CD4-positive, alpha-beta T cell (primary cell): Measurements from ENCODE around the gene XPO1. TPM values are rescaled to one million over a fixed set of nuclear protein-coding genes. Genes with fewer than 3 reads are reported as not detected.

Experiments
- ATAC-seq: fragments of 200-7000 bp; cut with Tn5 transposase; one replicate; pipeline ENCODE4 v1.10.0; 2022; ENCODE audit warnings: mild to moderate bottlenecking; ENCODE audit not compliant: poor library complexity
- CTCF ChIA-PET: fragments of 350-600 bp; sonication (Branson Sonifier 250); formaldehyde crosslinking; loops from one replicate; lab custom pipeline; 2021; ENCODE audit warnings: antibody characterized with exemption, inconsistent platforms; lab: Charles Lee
- POLR2A ChIA-PET: fragments of 350-600 bp; sonication (Branson Sonifier 250); formaldehyde crosslinking; loops from one replicate; lab custom pipeline; 2021; ENCODE audit warnings: antibody characterized with exemption, inconsistent platforms; lab: Charles Lee
- DNase-seq, 14 experiments: peaks; one replicate each; pipeline ENCODE4 v3.0.0-alpha.2; 2013 to 2020; ENCODE audit warnings: mixed read lengths in 2 of 14
- H3K27ac ChIP-seq, 2 donors: one replicate each; pipeline versions ENCODE4 v1.5.1 to v1.7.0; 2013; ENCODE audit warnings: low read length in 2 of 2, low read depth in 1 of 2, mild to moderate bottlenecking in 1 of 2
- H3K27me3 ChIP-seq, 2 experiments: 1 replicate in 1 of 2; 2 replicates in 1 of 2; pipeline versions ENCODE4 v1.6.1 to v1.7.0; 2013; ENCODE audit warnings: low read length in 2 of 2, control low read depth in 1 of 2, mild to moderate bottlenecking in 1 of 2, moderate library complexity in 1 of 2; ENCODE audit not compliant: insufficient read depth in 2 of 2, control insufficient read depth in 1 of 2
- H3K36me3 ChIP-seq: one replicate; pipeline ENCODE4 v1.6.1; 2013; ENCODE audit warnings: low read length, control low read depth; ENCODE audit not compliant: insufficient read depth
- H3K4me1 ChIP-seq: one replicate; pipeline ENCODE4 v1.6.1; 2013; ENCODE audit warnings: low read length, control low read depth; ENCODE audit not compliant: insufficient read depth
- H3K4me3 ChIP-seq: one replicate; pipeline ENCODE4 v1.5.1; 2013; ENCODE audit warnings: mild to moderate bottlenecking, low read length, moderate library complexity
- H3K9me3 ChIP-seq, 2 experiments: 1 replicate in 1 of 2; 2 replicates in 1 of 2; pipeline versions ENCODE4 v1.6.1 to v1.7.0; 2013; ENCODE audit warnings: low read length in 2 of 2, mild to moderate bottlenecking in 2 of 2, control low read depth in 1 of 2, moderate library complexity in 1 of 2; ENCODE audit not compliant: control insufficient read depth in 1 of 2, insufficient read depth in 1 of 2
- H3K27ac Mint-ChIP-seq: one replicate; pipeline ENCODE4 v1.8.0; 2020; ENCODE audit warnings: mixed read lengths
- H3K27me3 Mint-ChIP-seq: one replicate; pipeline ENCODE4 v1.8.0; 2021; ENCODE audit warnings: mixed read lengths
- H3K36me3 Mint-ChIP-seq: one replicate; pipeline ENCODE4 v1.8.0; 2021; ENCODE audit warnings: low read depth, mixed read lengths
- H3K4me1 Mint-ChIP-seq: one replicate; pipeline ENCODE4 v1.8.0; 2021; ENCODE audit warnings: low read depth, mixed read lengths
- H3K4me3 Mint-ChIP-seq: one replicate; pipeline ENCODE4 v1.8.0; 2020; ENCODE audit warnings: mild to moderate bottlenecking, mixed read lengths
- H3K9me3 Mint-ChIP-seq: one replicate; pipeline ENCODE4 v1.8.0; 2020; ENCODE audit warnings: mixed read lengths
- CTCF ChIP-seq: fragments of 200-600 bp; IDR thresholded peaks from one replicate; pipeline ENCODE4 v1.8.0; 2022; ENCODE audit warnings: antibody characterized with exemption, mild to moderate bottlenecking
- intact Hi-C, 2 experiments: fragments of 100-400 bp; cut with DNase I in 1 of 2; cut with micrococcal nuclease in 1 of 2; formaldehyde crosslinking; loops; one replicate each; pipeline versions ENCODE4 v1.15.1 to v1.9.0; 2023 to 2025; cut with DNase I, micrococcal nuclease
- total RNA-seq, 174 experiments: library from RNA in 2 of 174; stranded (reverse) in 2 of 174; gene quantifications; one replicate each; pipeline ENCODE4 v1.2.3 and lab custom pipeline; 2021 to 2026

Gene XPO1
- total RNA-seq, 2 experiments from 2014 or later = 111 to 118 TPM

GRCh38 chr2:61443342-61444041, 94.7 kb downstream of the XPO1 start:
- Histone ChIP-seq H3K36me3 (peaks cover 11% of the 10 kb centered on the region), H3K27ac (no peak overlapping the region), H3K4me3 (no peak overlapping the region), H3K27me3 (no peaks in the 10 kb centered on the region), H3K4me1 (peaks cover 39% of the 10 kb centered on the region), H3K9me3 (peaks cover 0 to 5% of the 10 kb centered on the region in 2 experiments)
- Mint-ChIP-seq H3K4me1 (peaks cover 72% of the 10 kb centered on the region), H3K4me3 (peak overlapping the region; percentile 18), H3K27me3 (no peaks in the 10 kb centered on the region), H3K9me3 (no peaks in the 10 kb centered on the region), H3K36me3 (peaks cover 67% of the 10 kb centered on the region), H3K27ac (no peak overlapping the region)
- no peak for TF ChIP-seq CTCF
- intact Hi-C loops = no loop called here
- ChIA-PET CTCF (interaction anchor here (2.1 kb wide), 1 partner anchor 17 kb away, joined by 11 read pairs; no protein-coding TSS in a partner anchor), POLR2A (interaction anchor here (0.5 kb wide), 1 partner anchor 10 kb away, joined by 3 read pairs; no protein-coding TSS in a partner anchor)
- no peak for ATAC-seq
- peak in 2 of 14 experiments; percentile 25 to 46 for DNase-seq

GRCh38 chr2:61439241-61440002, 98.7 kb downstream of the XPO1 start:
- intact Hi-C loops = no loop called here
- peaks cover 12% of the 10 kb centered on the region for H3K9me3 Mint-ChIP-seq
- DNase-seq (no peak), ATAC-seq (no peak)
- Histone ChIP-seq H3K36me3 (peaks cover 8% of the 10 kb centered on the region), H3K27me3 (no peaks in the 10 kb centered on the region), H3K27ac (no peak overlapping the region), H3K4me3 (no peak overlapping the region), H3K4me1 (peaks cover 39% of the 10 kb centered on the region), H3K9me3 (peaks cover 4 to 18% of the 10 kb centered on the region in 2 experiments)
- H3K27ac Mint-ChIP-seq = peak overlapping the region; percentile 31
- ChIA-PET CTCF (interaction anchor here (1.9 kb wide), 1 partner anchor 13 kb away, joined by 8 read pairs; no protein-coding TSS in a partner anchor), POLR2A (no interaction called here)
- no peaks in the 10 kb centered on the region for H3K27me3 Mint-ChIP-seq
- no peak overlapping the region for H3K4me3 Mint-ChIP-seq
- no peak for TF ChIP-seq CTCF
- H3K4me1 Mint-ChIP-seq = peaks cover 78% of the 10 kb centered on the region
- H3K36me3 Mint-ChIP-seq = peaks cover 65% of the 10 kb centered on the region

GRCh38 chr2:61438670-61439069, 99.5 kb downstream of the XPO1 start:
- Mint-ChIP-seq H3K4me3 (no peak overlapping the region), H3K36me3 (peaks cover 60% of the 10 kb centered on the region), H3K9me3 (peaks cover 12% of the 10 kb centered on the region), H3K27me3 (no peaks in the 10 kb centered on the region), H3K27ac (peak overlapping the region; percentile 31), H3K4me1 (peaks cover 79% of the 10 kb centered on the region)
- no peak for TF ChIP-seq CTCF
- H3K27ac ChIP-seq = no peak overlapping the region
- ChIA-PET CTCF (interaction anchor here (1.9 kb wide), 1 partner anchor 12 kb away, joined by 8 read pairs; no protein-coding TSS in a partner anchor), POLR2A (no interaction called here)
- H3K4me1 ChIP-seq = peaks cover 42% of the 10 kb centered on the region
- peaks cover 8% of the 10 kb centered on the region for H3K36me3 ChIP-seq
- intact Hi-C loops = no loop called here
- ATAC-seq (no peak), DNase-seq (no peak)
- H3K27me3 ChIP-seq = no peaks in the 10 kb centered on the region
- no peak overlapping the region for H3K4me3 ChIP-seq
- peaks cover 4 to 21% of the 10 kb centered on the region in 2 experiments for H3K9me3 ChIP-seq
